ENCODE data around the gene TPM2. TPM values are rescaled to one million over a fixed set of nuclear protein-coding genes. Genes with fewer than 3 reads are reported as not detected.

The TPM2 gene
- total and polyA plus RNA-seq, 4 donors = 4.2 to 31.4 (median 14.0) TPM

GRCh38 chr9:35656831-35657545 lies 32.7 kb downstream of the TPM2 start:
- Histone ChIP-seq H3K9ac (ENCODE audit: low read depth in 1 of 2, low read length in 2 of 2) (peak overlapping the region in 1 of 2 donors; percentile 85), H3K4me1 (ENCODE audit: control insufficient read depth in 4 of 4, insufficient read depth in 4 of 4, low read length in 3 of 4) (peaks cover 4 to 22% (median 5%) of the 10 kb centered on the region in 4 donors), H3K36me3 (ENCODE audit: control insufficient read depth in 4 of 4, insufficient read depth in 3 of 4, low read depth in 1 of 4, low read length in 3 of 4) (no peaks in the 10 kb centered on the region), H3K4me3 (ENCODE audit: low read depth in 1 of 3, low read length in 3 of 3) (peak overlapping the region; percentile 1 to 50 (median 37)), H3K9me3 (ENCODE audit: control insufficient read depth in 4 of 4, low read length in 3 of 4) (no peaks in the 10 kb centered on the region), H3K27me3 (ENCODE audit: control insufficient read depth in 4 of 4, insufficient read depth in 4 of 4, low read length in 3 of 4) (no peaks in the 10 kb centered on the region), H3K27ac (ENCODE audit: low read depth in 1 of 2, low read length in 2 of 2) (peak overlapping the region; percentile 98 to 99)
- no peak for DNase-seq (ENCODE audit: low spot score)
- no peak for TF ChIP-seq FOXA1 (IDR thresholded peaks at IDR 0.05)
- peak; percentile 7 for TF ChIP-seq NR2F2 (IDR thresholded peaks at IDR 0.05)
- 39% methylated on average over 25 of the region's 25 CpGs for WGBS

- DNase-seq (ENCODE audit: low spot score) = no peak
- Histone ChIP-seq H3K27ac (ENCODE audit: low read depth in 1 of 2, low read length in 2 of 2) (peak overlapping the region in 1 of 2 donors; percentile 99), H3K4me1 (ENCODE audit: control insufficient read depth in 4 of 4, insufficient read depth in 4 of 4, low read length in 3 of 4) (peaks cover 2 to 18% (median 4%) of the 10 kb centered on the region in 4 donors), H3K9ac (ENCODE audit: low read depth in 1 of 2, low read length in 2 of 2) (no peak overlapping the region), H3K36me3 (ENCODE audit: control insufficient read depth in 4 of 4, insufficient read depth in 3 of 4, low read depth in 1 of 4, low read length in 3 of 4) (no peaks in the 10 kb centered on the region), H3K4me3 (ENCODE audit: low read depth in 1 of 3, low read length in 3 of 3) (no peak overlapping the region), H3K27me3 (ENCODE audit: control insufficient read depth in 4 of 4, insufficient read depth in 4 of 4, low read length in 3 of 4) (no peaks in the 10 kb centered on the region), H3K9me3 (ENCODE audit: control insufficient read depth in 4 of 4, low read length in 3 of 4) (no peaks in the 10 kb centered on the region)
- TF ChIP-seq RAD21 (IDR thresholded peaks at IDR 0.05) (no peak), YY1 (IDR thresholded peaks at IDR 0.05) (no peak), MAX (IDR thresholded peaks at IDR 0.05) (no peak), FOXA2 (IDR thresholded peaks at IDR 0.05) (no peak), SP1 (IDR thresholded peaks at IDR 0.05) (no peak), NR2F2 (IDR thresholded peaks at IDR 0.05) (no peak), TAF1 (conservative IDR thresholded peaks at IDR 0.05) (no peak), FOXA1 (IDR thresholded peaks at IDR 0.05) (no peak), REST (IDR thresholded peaks at IDR 0.05) (no peak), EGR1 (IDR thresholded peaks at IDR 0.05; ENCODE audit: low read depth in 2 of 2) (no peak), RXRA (IDR thresholded peaks at IDR 0.05) (no peak), JUND (IDR thresholded peaks at IDR 0.05) (no peak), HNF4G (IDR thresholded peaks at IDR 0.05) (no peak), ATF3 (IDR thresholded peaks at IDR 0.05) (no peak), ZBTB33 (IDR thresholded peaks at IDR 0.05) (no peak), HNF4A (conservative IDR thresholded peaks at IDR 0.05) (no peak), GABPA (IDR thresholded peaks at IDR 0.05 in 1 of 2, conservative IDR thresholded peaks at IDR 0.05 in 1 of 2) (no peak), CTCF (IDR thresholded peaks at IDR 0.05; ENCODE audit: low read depth, low read length, missing input control) (no peak)
- WGBS = 89% methylated on average over 17 of the region's 17 CpGs
Measured at GRCh38 chr9:35656348-35656747, 33.4 kb downstream of the TPM2 start.
